ENCODE data around the gene PIKFYVE.
A peak's percentile ranks its signal among the peaks of the same experiment; 100 is the strongest.

Gene PIKFYVE

GRCh38 chr2:208228476-208228875 lies 37.6 kb upstream of the PIKFYVE start:
- H3K27me3 ChIP-seq (ENCODE audit: insufficient read depth, low read length, poor library complexity): no peaks in the 10 kb centered on the region
- no peak for DNase-seq
- H3K36me3 ChIP-seq (ENCODE audit: control insufficient read depth, insufficient read depth, low read length): no peaks in the 10 kb centered on the region
- no peak overlapping the region for H3K27ac ChIP-seq (ENCODE audit: low read depth, low read length)
- no peak overlapping the region for H3K56ac ChIP-seq (ENCODE audit: low read length)
- H2BK120ac ChIP-seq (ENCODE audit: low read depth, low read length): no peak overlapping the region
- no peak overlapping the region for H2BK15ac ChIP-seq (replicated peaks; ENCODE audit: low read depth)
- H3K23ac ChIP-seq (ENCODE audit: low read length): no peak overlapping the region
- no peak overlapping the region for H2BK5ac ChIP-seq (ENCODE audit: low read length)
- no peak overlapping the region for H3K18ac ChIP-seq (ENCODE audit: low read length)
- H2AK5ac ChIP-seq (ENCODE audit: low read length): no peak overlapping the region
- H3K9ac ChIP-seq (ENCODE audit: low read length): no peak overlapping the region
- no peak overlapping the region for H3K4me3 ChIP-seq (ENCODE audit: low read length)
- no peak overlapping the region for H4K5ac ChIP-seq (ENCODE audit: low read length)
- H3K79me1 ChIP-seq (ENCODE audit: low read length): no peaks in the 10 kb centered on the region
- H3K79me2 ChIP-seq (ENCODE audit: control insufficient read depth, insufficient read depth, low read length): no peaks in the 10 kb centered on the region
- no peak overlapping the region for H4K8ac ChIP-seq (ENCODE audit: low read depth, low read length)
- H3K4me1 ChIP-seq (ENCODE audit: control insufficient read depth, low read depth, low read length): no peaks in the 10 kb centered on the region
- no peak overlapping the region for H3K4me2 ChIP-seq (ENCODE audit: low read length)
- H3K4ac ChIP-seq (ENCODE audit: low read depth, low read length): no peak overlapping the region
- no CpG with 5 or more reads among the region's 1 CpG for WGBS (ENCODE audit: extremely low coverage, insufficient coverage, low lambda C conversion rate)

- Histone ChIP-seq H2BK120ac (ENCODE audit: low read depth, low read length) (no peak overlapping the region), H3K18ac (ENCODE audit: low read length) (no peak overlapping the region), H3K79me1 (ENCODE audit: low read length) (peaks cover 2% of the 10 kb centered on the region), H3K23ac (ENCODE audit: low read length) (no peak overlapping the region), H3K27ac (ENCODE audit: low read depth, low read length) (no peak overlapping the region), H3K4me3 (ENCODE audit: low read length) (no peak overlapping the region), H4K5ac (ENCODE audit: low read length) (no peak overlapping the region), H3K56ac (ENCODE audit: low read length) (no peak overlapping the region), H3K4me2 (ENCODE audit: low read length) (no peak overlapping the region), H4K8ac (ENCODE audit: low read depth, low read length) (no peak overlapping the region), H3K79me2 (ENCODE audit: control insufficient read depth, insufficient read depth, low read length) (no peaks in the 10 kb centered on the region), H3K4ac (ENCODE audit: low read depth, low read length) (no peak overlapping the region), H2BK5ac (ENCODE audit: low read length) (no peak overlapping the region), H3K36me3 (ENCODE audit: control insufficient read depth, insufficient read depth, low read length) (peaks cover 10% of the 10 kb centered on the region), H2AK5ac (ENCODE audit: low read length) (no peak overlapping the region), H3K4me1 (ENCODE audit: control insufficient read depth, low read depth, low read length) (no peaks in the 10 kb centered on the region), H2BK15ac (replicated peaks; ENCODE audit: low read depth) (no peak overlapping the region), H3K9ac (ENCODE audit: low read length) (no peak overlapping the region), H3K27me3 (ENCODE audit: insufficient read depth, low read length, poor library complexity) (no peaks in the 10 kb centered on the region)
- no CpG with 5 or more reads among the region's 1 CpG for WGBS (ENCODE audit: extremely low coverage, insufficient coverage, low lambda C conversion rate)
- no peak for DNase-seq
Measured at GRCh38 chr2:208234786-208235185, 31.3 kb upstream of the PIKFYVE start.

- H3K18ac ChIP-seq (ENCODE audit: low read length): no peak overlapping the region
- H3K4me1 ChIP-seq (ENCODE audit: control insufficient read depth, low read depth, low read length): no peaks in the 10 kb centered on the region
- no peak overlapping the region for H3K27ac ChIP-seq (ENCODE audit: low read depth, low read length)
- H2BK15ac ChIP-seq (replicated peaks; ENCODE audit: low read depth): no peak overlapping the region
- WGBS (ENCODE audit: extremely low coverage, insufficient coverage, low lambda C conversion rate): no CpG with 5 or more reads among the region's 2 CpGs
- no peak for DNase-seq
- H3K9ac ChIP-seq (ENCODE audit: low read length): no peak overlapping the region
- no peak overlapping the region for H2BK5ac ChIP-seq (ENCODE audit: low read length)
- H3K27me3 ChIP-seq (ENCODE audit: insufficient read depth, low read length, poor library complexity): no peaks in the 10 kb centered on the region
- no peak overlapping the region for H4K5ac ChIP-seq (ENCODE audit: low read length)
- peaks cover 15% of the 10 kb centered on the region for H3K36me3 ChIP-seq (ENCODE audit: control insufficient read depth, insufficient read depth, low read length)
- H2AK5ac ChIP-seq (ENCODE audit: low read length): no peak overlapping the region
- no peak overlapping the region for H2BK120ac ChIP-seq (ENCODE audit: low read depth, low read length)
- H3K4ac ChIP-seq (ENCODE audit: low read depth, low read length): no peak overlapping the region
- H3K4me3 ChIP-seq (ENCODE audit: low read length): no peak overlapping the region
- no peak overlapping the region for H3K23ac ChIP-seq (ENCODE audit: low read length)
- H4K8ac ChIP-seq (ENCODE audit: low read depth, low read length): no peak overlapping the region
- no peak overlapping the region for H3K4me2 ChIP-seq (ENCODE audit: low read length)
- no peak overlapping the region for H3K56ac ChIP-seq (ENCODE audit: low read length)
- no peaks in the 10 kb centered on the region for H3K79me2 ChIP-seq (ENCODE audit: control insufficient read depth, insufficient read depth, low read length)
- H3K79me1 ChIP-seq (ENCODE audit: low read length): peaks cover 5% of the 10 kb centered on the region
Measured at GRCh38 chr2:208235860-208236259, 30.2 kb upstream of the PIKFYVE start.

- Histone ChIP-seq H3K79me1 (ENCODE audit: low read length) (peaks cover 5% of the 10 kb centered on the region), H3K9ac (ENCODE audit: low read length) (peak overlapping the region; percentile 15), H3K4me1 (ENCODE audit: control insufficient read depth, low read depth, low read length) (no peaks in the 10 kb centered on the region), H3K4me3 (ENCODE audit: low read length) (no peak overlapping the region), H2BK120ac (ENCODE audit: low read depth, low read length) (no peak overlapping the region), H2BK15ac (replicated peaks; ENCODE audit: low read depth) (no peak overlapping the region), H2AK5ac (ENCODE audit: low read length) (no peak overlapping the region), H4K5ac (ENCODE audit: low read length) (no peak overlapping the region), H3K4me2 (ENCODE audit: low read length) (no peak overlapping the region), H3K18ac (ENCODE audit: low read length) (no peak overlapping the region), H2BK5ac (ENCODE audit: low read length) (no peak overlapping the region), H3K56ac (ENCODE audit: low read length) (no peak overlapping the region), H3K23ac (ENCODE audit: low read length) (no peak overlapping the region), H3K79me2 (ENCODE audit: control insufficient read depth, insufficient read depth, low read length) (no peaks in the 10 kb centered on the region), H4K8ac (ENCODE audit: low read depth, low read length) (no peak overlapping the region), H3K4ac (ENCODE audit: low read depth, low read length) (no peak overlapping the region), H3K27ac (ENCODE audit: low read depth, low read length) (no peak overlapping the region), H3K36me3 (ENCODE audit: control insufficient read depth, insufficient read depth, low read length) (peaks cover 24% of the 10 kb centered on the region), H3K27me3 (ENCODE audit: insufficient read depth, low read length, poor library complexity) (no peaks in the 10 kb centered on the region)
- DNase-seq: no peak
- no CpG with 5 or more reads among the region's 9 CpGs for WGBS (ENCODE audit: extremely low coverage, insufficient coverage, low lambda C conversion rate)
Measured at GRCh38 chr2:208239770-208240493, 26.1 kb upstream of the PIKFYVE start.

- no CpG with 5 or more reads among the region's 3 CpGs for WGBS (ENCODE audit: extremely low coverage, insufficient coverage, low lambda C conversion rate)
Measured at GRCh38 chr2:208240619-208241209, 25.3 kb upstream of the PIKFYVE start.

GRCh38 chr2:208244422-208244821 lies 21.6 kb upstream of the PIKFYVE start:
- no peak overlapping the region for H2BK15ac ChIP-seq (replicated peaks; ENCODE audit: low read depth)
- no peak overlapping the region for H3K56ac ChIP-seq (ENCODE audit: low read length)
- no peak overlapping the region for H4K5ac ChIP-seq (ENCODE audit: low read length)
- H3K4me2 ChIP-seq (ENCODE audit: low read length): no peak overlapping the region
- no peak overlapping the region for H3K4ac ChIP-seq (ENCODE audit: low read depth, low read length)
- H3K18ac ChIP-seq (ENCODE audit: low read length): no peak overlapping the region
- no peak for DNase-seq
- H2BK120ac ChIP-seq (ENCODE audit: low read depth, low read length): no peak overlapping the region
- no peak overlapping the region for H4K8ac ChIP-seq (ENCODE audit: low read depth, low read length)
- H2AK5ac ChIP-seq (ENCODE audit: low read length): no peak overlapping the region
- H3K23ac ChIP-seq (ENCODE audit: low read length): no peak overlapping the region
- no peaks in the 10 kb centered on the region for H3K4me1 ChIP-seq (ENCODE audit: control insufficient read depth, low read depth, low read length)
- no peak overlapping the region for H3K27ac ChIP-seq (ENCODE audit: low read depth, low read length)
- H3K36me3 ChIP-seq (ENCODE audit: control insufficient read depth, insufficient read depth, low read length): peaks cover 27% of the 10 kb centered on the region
- H3K79me2 ChIP-seq (ENCODE audit: control insufficient read depth, insufficient read depth, low read length): no peaks in the 10 kb centered on the region
- H3K4me3 ChIP-seq (ENCODE audit: low read length): no peak overlapping the region
- H3K79me1 ChIP-seq (ENCODE audit: low read length): peaks cover 11% of the 10 kb centered on the region
- no peak overlapping the region for H3K9ac ChIP-seq (ENCODE audit: low read length)
- H2BK5ac ChIP-seq (ENCODE audit: low read length): no peak overlapping the region
- no peaks in the 10 kb centered on the region for H3K27me3 ChIP-seq (ENCODE audit: insufficient read depth, low read length, poor library complexity)

More at GRCh38 chr2:208240619-208241209, 25.3 kb upstream of the PIKFYVE start:
- Histone ChIP-seq H3K4me2 (ENCODE audit: low read length) (no peak overlapping the region), H3K4me3 (ENCODE audit: low read length) (no peak overlapping the region), H3K79me1 (ENCODE audit: low read length) (peaks cover 5% of the 10 kb centered on the region), H2BK5ac (ENCODE audit: low read length) (no peak overlapping the region), H3K4ac (ENCODE audit: low read depth, low read length) (no peak overlapping the region), H3K56ac (ENCODE audit: low read length) (no peak overlapping the region), H3K18ac (ENCODE audit: low read length) (no peak overlapping the region), H3K79me2 (ENCODE audit: control insufficient read depth, insufficient read depth, low read length) (no peaks in the 10 kb centered on the region), H2AK5ac (ENCODE audit: low read length) (no peak overlapping the region), H3K23ac (ENCODE audit: low read length) (no peak overlapping the region), H2BK15ac (replicated peaks; ENCODE audit: low read depth) (no peak overlapping the region), H2BK120ac (ENCODE audit: low read depth, low read length) (no peak overlapping the region), H4K8ac (ENCODE audit: low read depth, low read length) (no peak overlapping the region), H3K27me3 (ENCODE audit: insufficient read depth, low read length, poor library complexity) (no peaks in the 10 kb centered on the region), H3K36me3 (ENCODE audit: control insufficient read depth, insufficient read depth, low read length) (peaks cover 24% of the 10 kb centered on the region), H3K9ac (ENCODE audit: low read length) (no peak overlapping the region), H3K4me1 (ENCODE audit: control insufficient read depth, low read depth, low read length) (no peaks in the 10 kb centered on the region), H3K27ac (ENCODE audit: low read depth, low read length) (no peak overlapping the region), H4K5ac (ENCODE audit: low read length) (no peak overlapping the region)
- DNase-seq: no peak
